HG03139 (cell line): Measurements from ENCODE around the gene CD320.
"Not testable (repeated sequence)": the region's sequence is repeated elsewhere in the genome, so short reads cannot be mapped to it uniquely, and the experiment has no call there.

ENCODE experiments used
- ATAC-seq: cut with Tn5 transposase; IDR thresholded peaks from one replicate; pipeline ENCODE4 v1.9.1; 2021; ENCODE audit not compliant: unreplicated experiment

The CD320 gene

DNA sequence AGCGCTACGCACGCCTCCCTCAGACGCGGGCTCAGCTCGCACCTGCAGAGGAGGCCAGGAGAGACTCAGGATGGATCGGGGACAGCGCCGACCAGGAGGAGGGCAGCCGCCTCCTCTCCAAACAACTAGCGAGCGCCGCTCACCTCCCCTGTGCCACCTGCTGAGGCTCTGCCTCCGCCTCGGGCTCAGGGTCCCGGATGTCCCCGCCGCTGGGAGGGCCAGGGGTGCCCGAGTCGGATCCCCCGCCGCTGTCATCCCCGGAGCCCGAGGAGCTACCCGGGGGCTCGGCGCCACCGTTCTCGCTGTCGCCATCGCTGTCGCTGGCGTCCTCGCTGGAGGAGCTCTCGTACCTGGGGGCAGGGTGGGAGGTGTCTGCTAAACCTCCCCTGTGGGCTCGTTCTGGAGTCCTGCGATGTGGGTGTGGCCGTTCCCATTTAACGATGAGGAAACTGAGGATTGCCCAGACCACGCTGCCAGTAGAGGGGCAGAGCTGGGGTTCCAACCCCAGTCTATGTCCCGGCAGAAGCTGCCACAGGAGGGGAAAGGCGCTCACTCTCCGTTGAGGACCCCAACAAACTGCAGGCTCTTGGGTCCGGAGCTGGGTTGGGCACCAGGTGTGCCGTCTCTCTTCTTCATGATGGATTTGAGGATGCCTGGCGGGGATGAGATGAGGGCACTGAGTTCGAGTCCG, 25.8 kb upstream of the CD320 start:
- ATAC-seq: no peak

GRCh38 chr19:8332976-8333766, 25.0 kb upstream of the CD320 start:
- ATAC-seq: no peak

GRCh38 chr19:8331263-8331845, 23.2 kb upstream of the CD320 start:
- no peak for ATAC-seq

- ATAC-seq: no peak
These were observed 21.8 kb upstream of the CD320 start for GRCh38 chr19:8329996-8330395.

- no peak for ATAC-seq
These were observed 17.3 kb upstream of the CD320 start for GRCh38 chr19:8325454-8325853.

DNA sequence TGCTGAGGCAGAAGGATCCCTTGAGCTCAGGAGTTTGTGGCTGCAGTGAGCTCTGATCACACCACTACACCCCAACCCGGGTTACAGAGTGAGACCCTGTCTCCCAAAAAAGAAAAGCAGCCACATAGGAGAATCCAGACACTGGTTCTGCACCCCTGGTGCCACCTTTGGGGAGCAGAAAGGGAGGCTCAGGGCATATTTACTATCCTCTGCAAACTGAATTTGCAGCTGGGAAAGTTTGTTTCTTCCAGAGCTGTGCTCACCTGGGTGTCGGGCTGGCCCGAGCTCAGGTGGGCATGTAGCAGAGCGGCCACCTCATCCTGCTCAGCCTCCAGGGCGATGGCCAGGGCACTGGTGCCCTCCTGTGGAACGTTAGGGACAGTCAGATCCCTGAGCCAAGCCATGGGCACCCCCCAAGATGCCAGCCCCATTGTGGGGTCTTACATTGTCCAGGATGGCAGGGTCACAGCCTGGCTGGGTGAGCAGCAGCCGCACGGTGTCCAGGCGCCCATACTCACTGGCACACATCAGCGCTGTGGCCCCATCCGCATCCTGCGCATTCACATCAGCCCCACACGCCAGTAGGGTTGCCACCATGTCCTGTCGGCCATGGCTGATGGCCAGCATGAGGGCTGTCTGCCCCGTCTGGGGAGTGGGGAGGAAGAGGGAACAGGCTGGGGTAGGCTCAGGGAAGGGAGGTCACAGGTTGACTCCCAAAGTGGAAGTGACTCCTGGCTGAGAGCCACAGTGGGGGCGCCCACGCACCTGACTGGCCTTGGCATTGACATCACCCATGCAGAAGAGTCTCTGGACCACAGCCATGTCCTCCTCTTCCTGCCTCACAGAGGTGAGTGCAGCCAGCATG, 16.3 kb upstream of the CD320 start:
- no peak for ATAC-seq

- no peak for ATAC-seq
These were observed 15.6 kb upstream of the CD320 start for GRCh38 chr19:8323781-8324185.

GRCh38 chr19:8322638-8322997, 14.5 kb upstream of the CD320 start:
- no peak for ATAC-seq

GRCh38 chr19:8321986-8322637, 14.0 kb upstream of the CD320 start:
- no peak for ATAC-seq

DNA sequence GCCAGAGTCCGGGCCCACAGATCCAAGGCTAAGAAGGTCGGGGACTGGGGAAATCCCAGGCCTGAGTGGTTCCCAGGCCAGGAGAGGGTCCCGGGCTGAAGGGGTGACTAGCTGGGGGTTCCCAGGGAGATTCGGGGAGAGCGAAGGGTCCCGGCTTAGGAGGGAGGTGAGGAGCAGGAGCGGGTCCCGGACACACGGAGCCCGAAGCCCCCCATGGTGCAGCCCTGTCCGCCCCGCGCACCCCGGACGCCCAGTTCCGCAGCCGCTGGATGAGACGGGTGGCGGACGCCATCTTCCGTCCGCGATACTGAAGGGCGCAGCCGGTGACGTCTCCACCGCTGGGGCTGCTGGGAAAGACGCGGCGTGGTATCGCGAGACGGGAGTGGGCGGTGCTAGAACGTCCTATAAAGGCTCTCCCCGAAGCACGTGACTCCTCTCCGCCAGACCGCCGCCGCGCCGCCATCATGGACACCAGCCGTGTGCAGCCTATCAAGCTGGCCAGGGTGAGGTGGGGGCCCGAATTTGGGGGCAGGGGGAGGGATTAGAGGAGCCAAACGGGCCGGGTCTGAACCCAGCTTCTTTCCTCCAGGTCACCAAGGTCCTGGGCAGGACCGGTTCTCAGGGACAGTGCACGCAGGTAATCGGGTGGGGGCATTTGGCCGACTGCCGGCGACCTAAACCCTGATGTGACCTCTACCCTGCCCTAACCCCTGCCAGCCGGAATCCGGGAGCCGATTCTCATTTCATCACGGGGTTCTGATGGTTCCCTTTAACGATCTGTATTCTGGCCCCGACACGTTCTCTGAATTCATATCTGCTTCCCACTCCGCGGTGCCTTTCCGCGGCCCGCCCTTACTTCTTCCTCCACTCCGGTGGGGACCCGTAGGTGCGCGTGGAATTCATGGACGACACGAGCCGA, 13.2 kb upstream of the CD320 start, which contains the start of the genes NDUFA7 and RPS28:
Gene NDUFA7 (minus strand): TSS at position 309 of the 919 bp plus-strand sequence. CDS start 17 bp downstream, at position 292.
Gene RPS28 (plus strand): TSS at position 430 of the 919 bp plus-strand sequence. CDS start 35 bp downstream, at position 465.
- peak; percentile 82 for ATAC-seq

DNA sequence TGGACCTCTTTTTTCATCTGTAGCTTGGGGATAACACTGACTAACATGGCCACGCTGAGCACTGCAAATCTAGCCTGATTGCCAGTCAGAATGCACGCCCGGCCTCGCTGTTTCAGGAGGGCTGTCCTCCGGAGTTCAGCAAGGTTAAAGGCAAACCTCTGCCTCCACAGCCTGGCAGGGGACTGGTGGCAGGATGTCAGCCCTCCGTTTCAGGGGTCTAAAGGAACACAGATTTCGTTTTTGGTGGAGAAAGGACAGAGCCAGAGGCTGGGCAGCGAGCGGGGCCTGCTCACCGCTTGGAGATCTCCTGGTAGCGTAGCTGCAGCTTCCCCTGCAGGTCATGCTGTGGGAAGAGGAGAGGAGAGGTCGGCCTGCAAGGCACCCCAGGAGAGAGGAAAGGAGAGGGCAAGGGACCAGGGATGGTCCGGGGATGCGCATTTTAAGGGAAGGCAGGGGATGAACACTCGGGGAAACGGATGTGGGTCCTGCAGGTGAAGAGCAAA, 12.5 kb upstream of the CD320 start:
- ATAC-seq: no peak

DNA sequence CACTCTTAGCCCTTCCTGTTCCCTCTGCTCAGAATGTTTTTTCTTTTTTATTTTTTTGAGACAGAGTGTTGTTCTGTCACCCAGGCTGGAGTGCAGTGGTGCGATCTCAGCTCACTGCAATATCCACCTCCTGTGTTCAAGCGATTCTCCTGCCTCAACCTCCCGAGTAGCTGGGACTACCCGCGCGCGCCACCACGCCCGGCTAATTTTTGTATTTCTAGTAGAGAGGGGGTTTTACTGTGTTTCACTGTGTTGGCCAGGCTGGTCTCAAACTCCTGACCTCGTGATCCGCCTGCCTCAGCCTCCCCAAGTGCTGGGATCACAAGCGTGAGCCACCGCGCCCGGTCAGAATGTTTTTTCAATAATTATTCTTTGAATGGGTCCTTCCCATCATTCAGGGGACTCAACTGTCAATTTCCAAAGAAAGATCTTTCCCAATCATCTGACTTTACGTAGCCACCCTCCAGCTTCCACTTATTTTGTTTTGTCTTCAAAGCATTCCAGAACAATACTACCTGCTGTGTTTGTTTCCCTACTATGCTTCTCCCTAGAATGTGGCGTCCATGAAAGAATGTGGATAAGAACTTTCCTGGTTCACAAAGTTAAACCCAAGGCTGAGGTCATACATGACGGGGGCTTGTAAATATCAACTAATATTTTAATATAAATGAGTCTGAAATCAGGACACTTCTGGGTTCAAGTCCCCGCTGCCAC, 11.8 kb upstream of the CD320 start:
- no peak for ATAC-seq

GRCh38 chr19:8318835-8319234, 10.7 kb upstream of the CD320 start:
- ATAC-seq: not testable (repeated sequence)

DNA sequence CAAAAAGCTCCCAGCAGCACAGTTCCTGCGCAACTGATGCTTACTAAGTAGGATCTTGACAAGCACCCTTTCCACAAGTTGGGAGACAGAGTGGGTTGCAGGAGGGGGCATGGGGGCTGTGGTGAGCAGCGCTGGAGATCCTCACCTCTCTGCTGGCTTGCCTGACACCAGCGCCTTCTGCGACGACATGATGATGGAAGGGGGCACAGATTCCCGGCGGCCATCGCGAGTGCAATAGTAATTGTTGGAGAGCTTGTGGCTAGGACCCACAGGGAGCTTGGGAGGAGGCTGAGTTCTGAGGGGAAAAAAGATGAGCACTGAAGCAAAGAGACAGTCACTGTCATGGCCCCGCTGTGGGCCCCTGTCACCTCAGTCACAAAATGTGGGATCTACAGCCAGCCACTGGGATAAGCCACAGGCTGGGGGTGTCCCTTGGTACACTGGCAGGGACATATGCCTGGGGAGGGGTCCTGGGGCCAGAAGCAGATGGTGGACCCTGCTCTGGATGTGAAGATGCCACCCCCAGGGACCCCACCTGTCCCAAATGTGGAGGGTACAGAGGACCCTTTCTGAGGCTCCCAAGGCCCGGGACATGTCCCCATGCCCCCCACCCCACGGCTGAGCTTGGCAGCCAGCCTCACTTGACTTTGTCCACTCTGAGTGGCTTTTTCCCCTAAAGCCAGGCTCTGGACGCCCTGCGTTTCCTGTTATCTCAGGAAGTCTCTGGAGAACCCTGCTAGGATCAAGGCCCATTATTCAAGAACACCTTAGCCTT, 8.4 kb upstream of the CD320 start:
- ATAC-seq: no peak

GRCh38 chr19:8314981-8315640, 7.0 kb upstream of the CD320 start:
- ATAC-seq: not testable (repeated sequence)

GRCh38 chr19:8311461-8312260, 3.5 kb upstream of the CD320 start:
- ATAC-seq: no peak
